ENCODE data around the gene KIT. TPM values are rescaled to one million over a fixed set of nuclear protein-coding genes. Genes with fewer than 3 reads are reported as not detected.

The KIT gene
- total RNA-seq, result 42.0 TPM

DNA sequence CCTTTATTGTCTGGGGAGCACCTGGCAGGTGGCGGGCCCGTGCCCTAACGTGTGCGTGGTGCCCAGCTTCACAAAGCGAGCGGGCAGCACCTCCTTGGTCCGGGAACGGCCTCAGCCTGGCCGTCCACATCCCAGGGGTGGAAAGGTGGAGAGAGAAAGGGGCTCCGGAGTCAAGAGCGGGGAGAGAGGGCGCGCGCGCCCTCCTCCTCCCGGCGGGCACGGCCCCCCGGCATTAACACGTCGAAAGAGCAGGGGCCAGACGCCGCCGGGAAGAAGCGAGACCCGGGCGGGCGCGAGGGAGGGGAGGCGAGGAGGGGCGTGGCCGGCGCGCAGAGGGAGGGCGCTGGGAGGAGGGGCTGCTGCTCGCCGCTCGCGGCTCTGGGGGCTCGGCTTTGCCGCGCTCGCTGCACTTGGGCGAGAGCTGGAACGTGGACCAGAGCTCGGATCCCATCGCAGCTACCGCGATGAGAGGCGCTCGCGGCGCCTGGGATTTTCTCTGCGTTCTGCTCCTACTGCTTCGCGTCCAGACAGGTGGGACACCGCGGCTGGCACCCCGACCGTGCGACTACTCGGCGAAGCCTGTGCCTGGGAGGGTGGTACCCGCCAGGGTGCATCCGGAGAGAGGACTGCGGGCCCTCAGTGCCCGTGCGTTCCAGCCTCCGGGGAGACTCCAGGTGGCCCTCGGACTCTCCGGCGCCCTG, at the start of gene KIT:
Gene KIT (plus strand): TSS at position 407 of the 701 bp plus-strand sequence. CDS start 58 bp downstream, at position 465.

Measured in diencephalon (tissue), 1 donor.